Limb (tissue), 2 donors: Measurements from ENCODE around the gene CPSF4.

Experiments used
- DNase-seq, 2 donors: peaks; one replicate each; pipeline ENCODE4 v3.0.0-alpha.2; 2016; ENCODE audit errors: extremely low spot score in 2 of 2

CPSF4 gene

DNA sequence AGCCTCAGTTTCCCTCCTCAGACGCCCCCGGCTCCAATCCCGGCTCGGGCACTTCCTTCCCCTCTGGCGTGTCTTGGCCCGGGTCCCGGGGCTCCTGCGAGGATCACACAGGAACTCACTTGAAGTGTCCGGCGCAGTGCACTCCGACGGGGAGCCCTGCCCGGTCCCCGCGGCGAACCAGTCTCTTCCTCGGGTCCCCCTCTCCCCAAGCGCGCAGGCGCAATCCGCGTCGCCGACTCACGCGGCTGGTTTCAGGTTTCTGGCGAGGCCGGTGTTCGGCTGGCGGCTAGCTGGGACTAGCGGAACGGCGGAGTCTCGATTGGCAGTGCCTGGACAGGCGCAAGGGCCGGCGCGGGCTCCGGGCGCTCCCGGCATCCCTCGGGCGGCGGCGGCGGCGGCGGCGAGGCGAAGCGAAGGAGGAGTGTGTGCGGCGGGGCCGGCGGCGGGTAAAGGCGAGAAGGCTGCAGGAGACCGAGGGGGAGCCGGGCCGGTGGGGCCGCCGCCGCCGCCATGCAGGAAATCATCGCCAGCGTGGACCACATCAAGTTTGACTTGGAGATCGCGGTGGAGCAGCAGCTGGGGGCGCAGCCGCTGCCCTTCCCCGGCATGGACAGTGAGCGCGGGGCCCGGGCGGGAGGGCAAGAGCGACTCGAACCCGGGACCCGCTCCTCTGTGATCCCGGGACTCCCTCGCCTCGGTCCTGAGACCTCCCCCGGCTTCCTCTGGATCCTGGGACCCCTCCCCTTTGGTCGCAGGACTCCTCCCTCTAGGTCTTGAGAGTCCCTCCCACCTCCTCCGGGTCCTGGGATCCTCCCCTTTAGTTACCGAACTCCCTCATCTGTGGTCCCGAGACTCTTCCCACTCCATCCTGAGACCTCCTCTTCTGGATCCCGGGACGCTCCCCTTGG, at the start of gene CPSF4, which contains the start of gene PTCD1:
Gene CPSF4 (plus strand): TSS at position 371 of the 908 bp plus-strand sequence. CDS start 140 bp downstream, at position 511.
Gene PTCD1 (minus strand): TSS at position 226 of the 908 bp plus-strand sequence. CDS start 3,556 bp downstream, outside the sequence.
- peak; percentile 94 to 96 for DNase-seq

DNA sequence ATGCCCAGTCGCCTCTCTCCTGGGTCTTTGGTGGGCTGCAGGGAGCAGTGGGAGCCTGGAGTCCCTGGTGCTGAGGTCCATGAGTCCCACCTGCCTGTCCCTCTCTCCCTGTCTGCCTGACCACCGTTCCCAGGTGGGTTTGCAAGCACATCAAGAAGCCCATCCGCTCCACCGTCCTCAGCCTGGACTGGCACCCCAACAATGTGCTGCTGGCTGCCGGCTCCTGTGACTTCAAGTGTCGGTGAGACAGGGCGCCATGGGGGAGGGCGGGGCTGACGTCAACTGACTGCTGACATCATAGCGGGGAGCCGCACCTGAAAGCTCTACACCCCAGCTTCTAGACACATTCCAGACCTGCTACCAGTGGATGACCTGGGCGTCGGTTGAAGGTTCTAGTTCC, 49.0 kb upstream of the CPSF4 start:
- DNase-seq, result no peak

- DNase-seq, result no peak
Observed at GRCh38 chr7:99390941-99391602, 47.7 kb upstream of the CPSF4 start.

- DNase-seq, result no peak
Observed at GRCh38 chr7:99392046-99392445, 46.7 kb upstream of the CPSF4 start.

- DNase-seq, result peak; percentile 55 to 80
Observed at GRCh38 chr7:99392659-99393354, 45.9 kb upstream of the CPSF4 start.

- peak in 1 of 2 donors; percentile 73 for DNase-seq
Observed at GRCh38 chr7:99393355-99394187, 45.2 kb upstream of the CPSF4 start.

- no peak for DNase-seq
Observed at GRCh38 chr7:99394188-99394502, 44.6 kb upstream of the CPSF4 start.

GRCh38 chr7:99395616-99396327, 43.0 kb upstream of the CPSF4 start:
- DNase-seq, result no peak

GRCh38 chr7:99396418-99397296, 42.1 kb upstream of the CPSF4 start:
- no peak for DNase-seq

DNA sequence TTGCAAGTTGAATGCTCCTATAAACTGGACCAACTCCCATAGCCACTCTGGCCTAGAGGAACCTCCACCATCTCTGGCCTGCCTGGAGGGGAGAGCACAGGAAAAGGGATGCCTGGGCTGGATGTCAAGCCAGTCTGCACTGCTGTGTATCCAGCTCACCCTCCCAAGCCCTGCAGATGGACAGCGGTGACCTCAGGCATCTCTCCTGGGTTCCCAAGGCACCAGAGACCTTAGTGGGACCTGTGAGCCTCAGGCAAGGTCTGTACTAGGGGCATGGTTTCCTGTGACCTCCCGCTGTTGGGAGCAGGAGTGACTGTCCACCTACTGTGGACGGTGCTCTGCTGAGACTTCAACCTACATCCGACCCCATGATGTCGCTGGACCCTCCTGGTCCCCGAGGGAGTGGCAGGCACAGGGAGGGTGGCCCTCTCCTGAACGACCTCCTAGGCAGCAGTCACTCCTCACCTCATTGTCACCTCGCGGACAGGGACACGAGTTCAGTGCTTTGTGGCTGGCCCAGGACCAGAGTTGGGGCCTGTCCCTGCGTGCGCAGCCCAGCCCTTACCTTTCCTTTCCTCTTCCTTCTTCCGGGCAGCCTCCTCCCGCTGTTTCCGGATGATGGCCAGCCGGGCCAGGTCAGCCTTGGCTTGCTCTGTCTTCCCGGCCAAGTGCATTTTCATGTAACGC, 41.3 kb upstream of the CPSF4 start:
- no peak for DNase-seq

DNA sequence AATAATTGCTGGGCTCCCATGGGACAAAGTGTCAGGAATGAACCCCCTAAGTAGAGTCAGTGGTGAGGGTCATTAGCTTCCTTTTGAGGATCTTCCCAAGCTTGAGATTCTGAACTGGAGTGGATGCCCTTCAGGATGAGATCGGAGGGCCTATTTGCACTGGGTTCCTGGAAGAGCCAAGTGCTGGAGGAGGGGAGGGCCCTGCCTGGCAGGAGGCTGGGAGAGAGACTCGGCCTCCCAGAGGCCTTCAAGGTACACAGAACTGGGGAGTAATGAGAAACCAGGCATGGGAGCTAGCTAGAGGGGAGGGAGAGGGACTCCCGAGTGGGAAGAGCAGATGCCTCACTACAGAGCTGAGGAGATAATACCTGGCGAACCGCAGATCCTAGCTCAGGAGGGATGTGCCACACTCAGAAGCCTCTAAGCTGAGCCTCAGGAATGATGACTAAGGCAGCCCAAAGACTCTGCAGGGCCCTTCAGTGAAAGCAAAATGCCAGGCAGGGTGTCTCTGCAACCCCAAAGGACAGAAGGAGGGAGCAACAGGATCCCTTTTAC, 39.8 kb upstream of the CPSF4 start:
- DNase-seq, result no peak

- no peak for DNase-seq
Observed at GRCh38 chr7:99399597-99399996, 39.1 kb upstream of the CPSF4 start.

DNA sequence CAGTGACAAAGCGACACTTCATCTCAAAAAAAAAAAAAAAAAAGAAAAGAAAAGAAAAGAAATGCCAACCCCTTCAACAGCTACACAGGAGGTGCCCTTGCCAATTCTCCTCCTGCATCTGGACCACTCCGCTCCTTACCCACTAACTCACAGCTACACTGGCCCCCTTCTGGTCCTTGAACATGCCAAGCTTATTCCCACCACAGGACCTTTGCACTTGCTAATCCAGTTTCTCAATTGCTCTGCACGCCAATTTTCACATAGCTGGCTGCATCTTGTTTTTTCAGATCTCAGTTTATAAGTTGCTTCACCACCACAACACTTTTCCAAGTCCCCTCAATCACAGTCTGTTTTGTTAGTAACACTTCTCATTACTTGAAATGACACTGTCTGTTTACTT, 35.9 kb upstream of the CPSF4 start:
- no peak for DNase-seq

- DNase-seq, result no peak
Observed at GRCh38 chr7:99403764-99404163, 35.0 kb upstream of the CPSF4 start.

- DNase-seq, result no peak
Observed at GRCh38 chr7:99404235-99404976, 34.3 kb upstream of the CPSF4 start.

- no peak for DNase-seq
Observed at GRCh38 chr7:99404977-99405320, 33.8 kb upstream of the CPSF4 start.

GRCh38 chr7:99406557-99406956, 32.2 kb upstream of the CPSF4 start:
- DNase-seq, result no peak

DNA sequence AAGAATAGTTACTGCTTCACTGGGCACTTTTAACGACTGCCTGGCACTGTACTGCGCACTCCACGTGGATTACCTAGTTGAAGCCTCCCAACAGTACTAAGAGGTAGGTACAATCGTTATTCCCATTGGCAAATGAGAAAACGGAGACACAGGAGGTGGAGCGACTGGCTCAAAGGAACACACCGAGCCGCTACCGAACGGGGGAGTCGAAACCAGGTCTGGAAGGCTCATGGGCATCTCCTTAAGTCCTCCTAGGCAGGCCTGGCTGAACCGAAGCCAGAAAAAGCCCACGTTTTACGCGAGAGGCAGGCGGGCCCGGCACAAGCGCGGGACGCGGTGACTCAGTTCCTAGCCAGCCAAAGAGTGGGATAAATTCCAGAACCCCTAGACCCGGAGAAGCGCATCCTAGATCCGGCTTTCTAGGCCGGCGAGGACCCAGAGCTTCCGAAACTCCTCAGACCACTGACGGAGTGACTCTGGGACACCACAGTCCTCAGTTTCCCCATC, 30.8 kb upstream of the CPSF4 start:
- DNase-seq, result peak in 1 of 2 donors; percentile 15
